KMS-11 (cell line): Measurements from ENCODE around the gene KLRC3.

ENCODE experiments used
- H2AFZ ChIP-seq: fragments of 200-600 bp; sonication (generic); 2 replicates; pipeline ENCODE4 v1.6.1; 2016; ENCODE audit warnings: antibody characterized with exemption, mixed run types, low read depth
- H3K27ac ChIP-seq: fragments of 200-600 bp; sonication (generic); 2 replicates; pipeline ENCODE4 v1.6.1; 2016; ENCODE audit warnings: mild to moderate bottlenecking, mixed run types
- H3K27me3 ChIP-seq: fragments of 200-600 bp; sonication (generic); 2 replicates; pipeline ENCODE4 v1.6.1; 2017; ENCODE audit warnings: mild to moderate bottlenecking, low read depth, mixed run types, moderate library complexity; ENCODE audit not compliant: insufficient read depth
- H3K36me3 ChIP-seq: fragments of 200-600 bp; sonication (generic); 2 replicates; pipeline ENCODE4 v1.6.1; 2017; ENCODE audit warnings: mild to moderate bottlenecking, mixed run types; ENCODE audit not compliant: insufficient read depth
- H3K4me1 ChIP-seq: fragments of 200-600 bp; sonication (generic); 2 replicates; pipeline ENCODE4 v1.6.1; 2016; ENCODE audit warnings: mild to moderate bottlenecking, low read depth, mixed run types; ENCODE audit not compliant: poor library complexity, severe bottlenecking
- H3K4me2 ChIP-seq: fragments of 200-600 bp; sonication (generic); 2 replicates; pipeline ENCODE4 v1.7.0; 2016; ENCODE audit warnings: mild to moderate bottlenecking, mixed run types
- H3K4me3 ChIP-seq: fragments of 200-600 bp; sonication (generic); IDR thresholded peaks from 2 replicates; pipeline ENCODE4 v1.6.1; 2017; ENCODE audit warnings: low read depth, low read length, mixed read lengths; ENCODE audit not compliant: insufficient read depth
- H3K79me2 ChIP-seq: fragments of 200-600 bp; sonication (generic); 2 replicates; pipeline ENCODE4 v1.6.1; 2016; ENCODE audit warnings: low read depth, mixed run types; ENCODE audit not compliant: insufficient read depth
- H3K9ac ChIP-seq: fragments of 200-600 bp; sonication (generic); 2 replicates; pipeline ENCODE4 v1.6.1; 2016; ENCODE audit warnings: mild to moderate bottlenecking, mixed run types
- H4K20me1 ChIP-seq: fragments of 200-600 bp; sonication (generic); 2 replicates; pipeline ENCODE4 v1.6.1; 2016; ENCODE audit warnings: mild to moderate bottlenecking, mixed run types; ENCODE audit not compliant: insufficient read depth
- TF ChIP-seq, protein P1 (sequence below): fragments of 200-600 bp; sonication (generic); conservative IDR thresholded peaks from 2 replicates; pipeline ENCODE4 v1.6.1; 2017; ENCODE audit warnings: low read depth, mild to moderate bottlenecking, antibody characterized with exemption, low read length, moderate library complexity, mixed read lengths

Gene KLRC3

DNA sequence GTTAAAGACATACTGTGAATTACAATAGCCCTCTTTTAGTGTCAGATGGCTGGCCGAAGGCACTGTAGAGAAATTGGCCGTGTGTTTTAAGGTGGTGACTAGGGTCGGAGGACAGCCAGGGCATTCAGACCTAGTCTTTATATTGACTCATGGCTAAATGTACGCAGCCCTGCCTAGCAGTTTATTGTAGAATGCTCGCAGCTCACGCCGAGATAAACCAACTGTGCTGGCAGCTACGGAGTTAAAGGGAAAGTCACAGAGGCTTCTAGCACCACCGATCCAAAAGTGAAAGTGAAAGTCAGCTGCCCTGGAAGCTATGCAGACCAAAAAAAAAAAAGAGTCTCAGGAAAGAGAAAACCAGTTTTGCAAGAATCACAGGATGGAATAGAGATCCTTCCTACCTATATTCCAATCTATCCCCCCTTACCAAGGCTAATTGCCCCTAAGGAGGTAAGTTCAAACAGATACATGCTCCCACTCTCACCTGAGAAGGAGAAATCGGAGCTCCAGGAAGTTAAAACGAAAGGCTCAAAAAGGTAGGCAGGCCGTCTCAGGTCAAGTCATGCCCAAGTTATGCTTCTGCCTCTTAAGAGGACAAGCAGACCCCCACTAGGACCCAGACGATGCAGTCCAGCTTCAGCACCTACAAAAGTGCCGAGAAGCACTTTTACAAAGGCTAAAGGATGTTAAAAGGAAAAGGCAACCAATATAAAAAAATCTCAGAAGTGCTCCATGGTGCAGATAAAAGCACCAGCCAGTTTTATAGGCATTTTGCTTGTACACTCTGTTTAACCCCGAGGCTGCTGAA, 55.4 kb downstream of the KLRC3 start:
- Histone ChIP-seq H3K4me2 (peak overlapping the region; percentile 83), H3K27ac (no peak overlapping the region), H3K79me2 (no peaks in the 10 kb centered on the region), H4K20me1 (no peaks in the 10 kb centered on the region), H3K9ac (no peak overlapping the region), H3K36me3 (no peaks in the 10 kb centered on the region), H3K27me3 (peaks cover 13% of the 10 kb centered on the region), H3K4me1 (peaks cover 11% of the 10 kb centered on the region), H3K4me3 (no peak overlapping the region), H2AFZ (no peak overlapping the region)
- TF ChIP-seq, protein P1, sequence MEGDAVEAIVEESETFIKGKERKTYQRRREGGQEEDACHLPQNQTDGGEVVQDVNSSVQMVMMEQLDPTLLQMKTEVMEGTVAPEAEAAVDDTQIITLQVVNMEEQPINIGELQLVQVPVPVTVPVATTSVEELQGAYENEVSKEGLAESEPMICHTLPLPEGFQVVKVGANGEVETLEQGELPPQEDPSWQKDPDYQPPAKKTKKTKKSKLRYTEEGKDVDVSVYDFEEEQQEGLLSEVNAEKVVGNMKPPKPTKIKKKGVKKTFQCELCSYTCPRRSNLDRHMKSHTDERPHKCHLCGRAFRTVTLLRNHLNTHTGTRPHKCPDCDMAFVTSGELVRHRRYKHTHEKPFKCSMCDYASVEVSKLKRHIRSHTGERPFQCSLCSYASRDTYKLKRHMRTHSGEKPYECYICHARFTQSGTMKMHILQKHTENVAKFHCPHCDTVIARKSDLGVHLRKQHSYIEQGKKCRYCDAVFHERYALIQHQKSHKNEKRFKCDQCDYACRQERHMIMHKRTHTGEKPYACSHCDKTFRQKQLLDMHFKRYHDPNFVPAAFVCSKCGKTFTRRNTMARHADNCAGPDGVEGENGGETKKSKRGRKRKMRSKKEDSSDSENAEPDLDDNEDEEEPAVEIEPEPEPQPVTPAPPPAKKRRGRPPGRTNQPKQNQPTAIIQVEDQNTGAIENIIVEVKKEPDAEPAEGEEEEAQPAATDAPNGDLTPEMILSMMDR, result no peak

GRCh38 chr12:10363914-10364814, 56.2 kb downstream of the KLRC3 start:
- Histone ChIP-seq H3K9ac (no peak overlapping the region), H3K4me1 (peaks cover 11% of the 10 kb centered on the region), H3K27ac (no peak overlapping the region), H2AFZ (no peak overlapping the region), H3K4me3 (no peak overlapping the region), H3K27me3 (peaks cover 13% of the 10 kb centered on the region), H4K20me1 (no peaks in the 10 kb centered on the region), H3K79me2 (no peaks in the 10 kb centered on the region), H3K4me2 (peak overlapping the region; percentile 83), H3K36me3 (no peaks in the 10 kb centered on the region)
- TF ChIP-seq, protein P1, result no peak

- H3K4me3 ChIP-seq, result no peak overlapping the region
- no peaks in the 10 kb centered on the region for H3K79me2 ChIP-seq
- no peak overlapping the region; the same call in 1 of the 2 replicates for H3K4me2 ChIP-seq
- no peak overlapping the region for H3K9ac ChIP-seq
- TF ChIP-seq, protein P1, result no peak
- H3K27ac ChIP-seq, result no peak overlapping the region
- H3K36me3 ChIP-seq, result no peaks in the 10 kb centered on the region
- H2AFZ ChIP-seq, result no peak overlapping the region
- peaks cover 11% of the 10 kb centered on the region for H3K4me1 ChIP-seq
- H4K20me1 ChIP-seq, result no peaks in the 10 kb centered on the region
- peaks cover 13% of the 10 kb centered on the region for H3K27me3 ChIP-seq
Measured at GRCh38 chr12:10363658-10363913, 56.8 kb downstream of the KLRC3 start.

DNA sequence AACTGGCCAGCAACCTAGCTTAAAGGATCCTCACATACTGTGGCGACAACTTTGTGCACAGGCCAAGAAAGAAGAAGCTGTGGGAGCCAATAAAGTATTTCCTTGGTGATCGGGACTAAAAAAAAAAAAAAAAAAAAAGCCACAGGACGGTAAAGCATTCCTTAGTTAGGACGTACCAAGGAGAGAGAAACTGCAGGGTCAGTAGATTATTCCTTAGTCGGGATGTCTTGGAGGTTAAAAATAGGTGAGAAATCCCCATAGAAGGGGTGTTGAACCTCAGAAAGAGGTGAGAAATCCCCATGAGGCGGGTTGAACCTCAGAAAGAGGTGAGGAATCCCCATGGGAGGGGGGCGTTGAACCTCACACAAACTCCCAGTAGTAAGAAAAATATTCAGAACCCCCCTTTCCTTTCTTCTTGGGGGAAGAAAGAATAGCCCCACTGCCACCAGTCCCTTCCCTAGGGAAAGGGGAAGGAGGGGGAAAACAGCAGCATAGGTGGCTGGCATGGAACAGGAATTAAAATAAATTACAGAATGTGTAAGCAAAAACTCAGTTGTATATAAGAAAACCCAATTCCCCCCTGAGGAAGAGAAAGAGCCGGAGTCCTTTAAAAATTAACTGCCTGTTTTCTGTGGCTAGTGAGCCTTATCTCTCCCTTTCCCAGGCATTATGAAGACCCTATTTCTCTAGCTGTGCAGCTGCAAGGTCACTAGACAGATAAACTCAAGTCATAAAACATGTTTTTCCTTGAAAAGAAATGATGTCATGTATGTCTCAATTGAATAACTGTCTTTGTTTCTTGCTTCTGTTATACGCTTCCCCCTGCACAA, 57.4 kb downstream of the KLRC3 start:
- Histone ChIP-seq H3K27me3 (peaks cover 13% of the 10 kb centered on the region), H3K4me3 (no peak overlapping the region), H3K9ac (no peak overlapping the region), H3K4me1 (peaks cover 11% of the 10 kb centered on the region), H4K20me1 (no peaks in the 10 kb centered on the region), H3K36me3 (no peaks in the 10 kb centered on the region), H3K4me2 (no peak overlapping the region), H2AFZ (no peak overlapping the region), H3K27ac (no peak overlapping the region), H3K79me2 (no peaks in the 10 kb centered on the region)
- TF ChIP-seq, protein P1, result no peak
